ENCODE measurements around the gene LRRC74A.

The LRRC74A gene

DNA sequence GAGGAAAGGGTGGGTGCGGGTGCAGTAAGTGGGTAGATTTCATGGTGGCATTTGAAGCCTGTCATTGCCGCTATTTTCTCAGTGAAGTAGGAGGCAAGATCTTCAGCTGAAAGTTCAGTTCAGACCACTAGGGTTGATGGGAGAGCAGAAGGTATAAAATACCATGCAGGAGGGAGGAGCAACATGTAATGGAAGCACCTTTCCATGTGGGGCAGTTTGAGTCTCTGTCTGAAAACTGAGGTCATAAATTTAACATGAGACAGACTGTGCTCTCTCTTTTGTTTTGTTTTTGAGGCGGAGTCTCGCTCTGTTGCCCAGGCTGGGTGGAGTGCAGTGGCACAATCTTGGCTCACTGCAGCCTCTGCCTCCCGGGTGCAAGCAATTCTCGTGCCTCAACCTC, 22.7 kb downstream of the LRRC74A start:
- DNase-seq (ENCODE audit: low read depth in 2 of 2), result no peak

DNA sequence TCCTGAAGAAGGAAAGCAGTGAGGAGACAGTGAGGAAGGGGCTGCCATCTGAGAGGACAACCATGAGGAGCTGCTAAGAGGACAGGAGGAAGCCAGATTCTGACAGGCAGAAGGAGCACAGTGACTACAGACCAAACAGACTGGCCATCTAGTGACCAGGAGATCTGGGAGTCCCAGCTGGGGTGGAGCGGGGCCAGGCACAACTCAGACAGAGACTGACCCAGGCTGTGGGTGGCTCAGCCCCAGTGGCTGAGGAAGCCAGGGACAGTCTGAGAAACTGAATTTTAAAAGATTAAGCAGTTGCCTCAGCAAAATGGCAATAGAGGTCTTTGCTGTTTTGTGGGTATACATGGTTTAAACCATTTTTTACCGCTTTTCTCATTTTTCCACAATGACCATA, 28.9 kb downstream of the LRRC74A start:
- no peak for DNase-seq (ENCODE audit: low read depth in 2 of 2)

DNA sequence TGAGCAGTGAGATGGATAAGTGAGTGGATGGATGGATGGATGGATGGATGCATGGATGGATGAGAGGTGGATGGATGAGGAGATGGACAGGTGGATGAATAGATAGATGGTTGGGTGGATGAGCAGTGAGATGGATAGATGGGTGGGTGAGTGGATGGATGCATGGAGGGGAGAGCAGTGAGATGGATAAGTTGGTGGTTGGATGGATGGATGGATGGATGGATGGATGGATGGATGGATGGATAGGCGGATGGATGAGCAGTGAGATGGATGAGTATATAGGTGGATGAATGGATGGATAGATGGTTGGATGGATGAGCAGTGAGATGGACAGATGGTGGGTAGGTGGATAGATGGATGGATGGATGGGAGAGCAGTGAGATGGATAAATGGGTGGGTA, 30.6 kb downstream of the LRRC74A start:
- no peak for DNase-seq (ENCODE audit: low read depth in 2 of 2)

DNA sequence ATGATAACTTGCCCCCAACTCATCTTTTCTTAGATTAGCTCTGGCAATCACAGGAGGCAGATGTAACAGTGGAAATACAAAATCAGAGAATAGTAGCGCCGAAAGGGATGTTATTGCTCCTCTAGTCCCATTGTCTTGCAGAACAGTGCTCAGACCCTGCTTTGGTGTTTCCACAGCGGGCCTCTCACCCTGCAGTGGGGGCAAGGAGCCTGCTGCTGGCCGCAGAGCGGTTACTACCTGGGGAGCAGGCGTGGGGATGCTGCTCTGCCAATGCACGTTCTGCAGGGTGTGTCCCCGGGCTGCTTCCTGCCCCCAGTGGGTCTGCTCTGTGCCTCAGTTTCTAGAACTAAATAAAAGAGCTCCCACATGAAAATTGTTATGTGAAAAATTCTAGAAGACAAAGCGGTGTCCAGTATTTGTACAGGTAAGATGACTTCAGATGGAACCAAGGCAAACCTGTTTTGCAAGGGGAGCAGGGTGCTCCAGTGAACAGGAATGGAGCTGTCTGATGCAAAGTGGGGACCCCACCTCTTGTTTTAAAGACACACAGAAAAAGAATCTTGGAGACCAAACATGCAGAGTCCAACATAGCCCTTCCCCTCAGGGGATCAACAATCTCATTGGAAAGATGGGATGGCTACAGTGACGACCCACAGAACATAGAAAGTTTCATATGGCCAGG, 35.5 kb downstream of the LRRC74A start:
- DNase-seq (ENCODE audit: low read depth in 2 of 2), result no peak

DNA sequence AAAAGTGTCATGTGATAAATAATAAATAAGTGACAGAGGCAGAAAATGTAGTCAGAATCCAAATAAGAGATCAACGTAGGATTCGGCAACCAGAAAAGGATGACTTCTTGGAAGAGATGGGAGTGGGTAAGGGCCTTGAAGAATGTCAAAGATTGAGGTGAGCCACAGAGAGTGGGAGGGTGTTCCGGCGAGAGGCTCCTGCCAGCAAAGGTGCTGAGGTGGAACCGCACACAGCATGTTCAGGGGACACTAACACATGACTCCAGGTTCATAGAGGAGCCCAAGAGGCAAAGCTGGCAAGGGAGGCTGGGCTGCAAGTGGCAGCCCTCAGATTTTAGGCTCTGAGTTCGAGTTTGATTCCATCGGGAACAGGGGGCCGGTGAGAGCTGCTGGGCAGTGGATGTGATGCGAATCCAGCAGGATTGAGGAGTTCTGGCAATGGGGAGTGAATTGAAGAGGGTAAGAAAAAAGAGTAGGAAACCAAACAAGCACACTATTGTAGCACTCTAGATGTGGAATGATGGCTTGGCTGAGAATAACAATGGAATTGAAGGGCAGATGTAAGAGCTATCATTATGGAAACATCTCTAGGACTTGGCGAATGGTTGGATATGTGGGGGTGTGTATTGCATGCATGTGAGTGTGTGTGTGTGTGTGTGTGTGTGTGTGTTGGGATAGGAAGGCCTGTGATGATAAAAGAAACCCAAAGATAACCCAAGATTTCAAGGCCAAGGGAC, 36.5 kb downstream of the LRRC74A start:
- no peak for DNase-seq (ENCODE audit: low read depth in 2 of 2)

DNA sequence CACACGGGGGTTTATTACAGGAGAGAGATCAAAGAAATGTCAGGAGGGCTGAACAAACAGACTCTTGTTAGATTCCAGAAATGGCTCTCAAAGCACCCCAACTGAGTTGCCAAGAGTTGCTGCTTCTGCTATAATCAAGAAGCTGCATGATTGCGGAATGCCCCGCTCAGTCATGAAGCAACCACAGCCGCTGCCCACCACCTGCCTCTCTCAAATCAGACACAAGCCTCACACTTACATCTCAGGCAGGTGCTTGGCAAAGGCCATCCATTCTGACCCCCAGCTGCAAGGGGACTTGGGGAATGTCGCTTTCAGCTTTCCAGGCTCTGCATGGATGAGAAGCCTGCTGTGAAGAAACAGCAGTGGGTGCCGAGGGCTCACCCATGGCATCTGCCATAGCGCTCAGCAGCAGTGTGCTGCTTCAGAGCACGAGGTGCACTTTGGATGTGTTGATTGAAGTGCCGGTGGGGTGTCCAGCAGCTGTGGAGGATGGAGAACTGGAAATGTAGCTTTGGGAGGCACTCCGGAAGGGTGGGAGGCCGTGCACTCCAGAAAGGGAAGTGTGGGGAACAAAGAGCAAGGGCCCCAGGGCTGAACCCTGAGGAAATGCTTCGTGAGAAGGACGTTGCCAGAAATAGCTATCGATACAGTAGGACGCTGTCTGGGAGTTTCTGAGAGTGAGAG, 37.7 kb downstream of the LRRC74A start:
- no peak for DNase-seq (ENCODE audit: low read depth in 2 of 2)

DNA sequence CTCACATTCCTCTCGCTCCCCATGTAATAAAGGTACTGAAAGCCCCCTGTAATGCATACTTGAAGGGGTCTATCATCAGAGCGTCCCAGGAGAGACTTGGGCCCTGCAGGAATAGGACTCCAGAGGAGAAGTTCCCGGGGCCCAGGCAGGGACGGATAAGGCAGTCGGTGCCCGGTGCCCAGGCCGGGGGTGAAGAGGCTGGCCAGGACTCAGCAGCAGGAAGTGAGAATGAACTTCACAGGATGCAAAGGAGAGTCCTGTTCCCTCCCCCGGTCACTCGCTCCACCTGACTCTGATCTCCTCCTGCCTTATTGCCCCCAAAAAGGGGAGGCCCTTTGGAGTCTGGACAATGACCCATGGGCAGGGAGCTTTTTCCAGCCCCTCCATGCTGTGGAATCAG, 40.2 kb downstream of the LRRC74A start:
- DNase-seq (ENCODE audit: low read depth in 2 of 2), result no peak

DNA sequence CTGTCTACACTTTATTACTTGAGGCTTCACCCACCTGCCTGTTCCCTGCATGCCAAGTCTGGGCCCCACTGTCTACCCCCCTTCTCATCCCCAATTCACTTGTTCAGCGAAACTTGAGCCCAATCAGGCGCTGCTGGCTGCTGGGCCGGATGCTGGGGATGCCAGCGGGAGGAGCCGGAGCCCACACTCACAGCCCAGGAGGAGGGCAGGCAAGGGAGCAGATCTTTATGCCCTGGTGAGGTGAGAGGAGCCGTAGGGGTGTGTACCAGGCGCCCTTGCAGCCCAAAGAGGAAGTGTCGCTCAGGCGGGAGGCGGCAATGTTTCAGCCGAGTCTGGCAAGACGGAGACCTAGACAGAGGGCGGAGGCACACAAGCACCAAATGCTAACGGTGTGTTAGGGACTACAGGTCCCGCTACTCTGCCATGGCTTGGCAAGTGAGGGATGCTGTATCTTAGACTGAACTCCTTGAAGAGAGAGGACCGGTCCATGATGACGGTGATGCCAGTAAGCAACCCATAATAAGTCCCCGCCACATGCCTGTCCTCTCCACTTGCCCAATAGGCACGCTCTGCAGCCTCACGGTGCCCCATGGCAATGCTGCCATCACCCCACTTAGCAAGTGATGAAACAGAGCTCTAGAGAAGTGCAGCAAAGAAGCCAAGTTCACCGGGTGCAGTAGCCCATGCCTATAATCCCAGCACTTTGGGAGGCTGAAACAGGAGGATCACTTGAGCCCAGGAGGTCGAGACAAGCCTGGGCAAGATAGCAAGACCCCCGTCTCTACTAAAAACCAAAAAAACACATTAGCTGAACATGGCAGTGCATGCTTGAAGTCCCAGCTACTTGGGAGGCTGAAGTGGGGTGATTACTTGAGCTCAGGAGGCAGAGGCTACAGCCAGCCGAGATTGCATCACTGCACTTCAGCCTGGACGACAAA, 41.6 kb downstream of the LRRC74A start:
- DNase-seq (ENCODE audit: low read depth in 2 of 2), result peak in 1 of 2 donors; percentile 27

DNA sequence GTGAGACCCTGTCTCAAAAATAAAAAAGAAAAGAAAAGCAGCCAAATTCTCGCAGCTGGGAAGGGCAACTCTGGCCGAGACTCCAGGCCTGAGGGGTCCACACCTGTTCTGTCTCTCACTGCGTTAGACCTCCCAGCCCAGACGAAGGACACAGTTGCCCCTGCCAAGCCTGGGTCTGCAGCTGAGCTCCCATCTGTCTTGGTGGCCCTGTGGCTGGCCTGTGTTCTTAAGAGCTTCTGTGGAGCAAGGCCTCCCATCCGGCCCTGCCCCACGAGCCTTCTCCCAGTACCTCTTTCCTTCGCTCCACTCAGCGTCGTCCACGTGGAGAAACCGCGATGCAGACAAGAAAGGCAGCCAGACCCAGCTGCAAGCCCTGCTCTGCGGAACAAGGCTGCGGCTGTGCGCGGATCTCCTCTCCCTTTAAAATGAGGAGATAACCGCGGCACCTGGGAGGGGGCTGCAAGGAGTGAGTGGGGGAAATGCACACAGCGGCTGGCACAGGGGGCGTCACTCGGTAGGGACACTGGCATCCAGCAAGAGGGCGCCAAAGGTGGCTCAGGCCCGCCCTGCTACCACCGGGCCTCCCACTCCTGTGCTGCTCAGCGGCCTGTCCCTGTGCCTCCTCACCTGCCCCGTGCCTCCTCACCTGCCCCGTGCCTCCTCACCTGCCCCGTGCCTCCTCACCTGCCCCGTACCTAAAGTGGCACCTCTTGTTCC, 42.4 kb downstream of the LRRC74A start:
- no peak for DNase-seq (ENCODE audit: low read depth in 2 of 2)

DNA sequence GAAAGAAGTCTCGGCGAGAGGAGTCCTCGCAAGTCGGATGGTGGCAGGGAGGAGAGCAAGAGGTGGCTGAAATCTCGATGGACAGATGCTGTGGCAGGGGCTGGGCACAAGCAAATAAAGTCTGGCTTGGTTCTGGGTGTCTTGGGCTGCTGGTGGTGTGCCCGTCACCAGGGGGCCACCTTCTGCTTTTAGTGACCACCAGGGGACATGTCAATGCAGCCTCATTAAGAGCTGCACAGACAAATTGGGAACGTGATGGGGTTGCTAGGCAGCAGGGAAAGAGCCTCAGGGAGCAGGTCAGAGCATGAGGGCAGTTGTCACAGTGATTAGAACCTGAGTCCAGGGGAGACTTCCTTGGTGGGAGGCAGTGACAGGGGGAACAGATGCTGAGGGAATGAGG, 44.0 kb downstream of the LRRC74A start:
- no peak for DNase-seq (ENCODE audit: low read depth in 2 of 2)

DNA sequence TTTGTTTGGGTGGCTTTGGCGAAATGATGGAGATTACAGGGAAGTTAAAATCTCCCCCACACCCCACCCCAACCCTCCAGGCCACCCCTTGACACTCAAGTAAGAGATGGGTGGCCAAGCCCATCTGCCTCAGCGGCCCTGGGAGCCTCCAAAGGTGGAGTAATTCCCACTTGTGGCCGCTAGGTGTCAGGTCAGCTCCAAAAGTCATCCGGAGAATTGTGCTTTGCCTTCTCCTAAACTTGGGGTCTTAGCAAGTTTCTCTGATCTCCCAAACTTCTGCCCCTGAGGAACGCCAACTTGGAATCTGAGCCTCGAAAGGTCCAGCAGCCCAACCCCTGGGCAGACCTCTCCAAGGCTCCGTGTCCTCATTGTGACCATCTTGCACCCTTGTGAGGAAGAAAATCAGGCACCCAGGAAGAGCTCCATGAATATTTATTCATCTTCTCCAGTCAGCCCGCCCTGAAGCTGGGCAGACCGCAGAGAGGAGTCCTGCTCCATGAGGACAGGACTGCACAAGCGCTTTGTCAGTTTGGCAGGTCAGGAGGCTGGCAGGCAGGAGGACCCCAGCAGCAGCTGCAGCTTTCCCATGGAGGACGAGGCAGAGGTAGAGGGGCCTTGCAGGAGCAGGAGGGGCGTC, 46.7 kb downstream of the LRRC74A start:
- DNase-seq (ENCODE audit: low read depth in 2 of 2), result peak; percentile 54 to 68

DNA sequence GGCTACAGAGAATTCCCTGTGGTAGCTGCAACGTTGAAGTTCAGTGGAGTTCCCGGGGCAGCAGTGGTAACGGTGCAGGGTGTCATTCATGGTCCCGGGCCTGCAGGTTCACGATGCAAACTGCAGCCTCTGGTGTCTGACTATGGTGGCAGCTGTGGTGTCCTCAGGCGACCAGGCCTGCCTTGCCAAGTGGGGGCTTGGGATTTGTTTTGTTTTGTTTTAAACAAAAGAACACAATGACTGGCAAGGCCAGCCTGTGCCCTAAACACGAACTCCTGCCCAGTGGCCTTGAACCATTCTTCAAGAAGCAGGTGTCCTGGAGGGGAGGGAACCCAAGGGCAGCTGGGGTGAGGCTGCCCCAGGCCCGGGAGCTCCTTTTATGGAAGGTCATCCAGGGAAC, 48.5 kb downstream of the LRRC74A start:
- no peak for DNase-seq (ENCODE audit: low read depth in 2 of 2)

DNA sequence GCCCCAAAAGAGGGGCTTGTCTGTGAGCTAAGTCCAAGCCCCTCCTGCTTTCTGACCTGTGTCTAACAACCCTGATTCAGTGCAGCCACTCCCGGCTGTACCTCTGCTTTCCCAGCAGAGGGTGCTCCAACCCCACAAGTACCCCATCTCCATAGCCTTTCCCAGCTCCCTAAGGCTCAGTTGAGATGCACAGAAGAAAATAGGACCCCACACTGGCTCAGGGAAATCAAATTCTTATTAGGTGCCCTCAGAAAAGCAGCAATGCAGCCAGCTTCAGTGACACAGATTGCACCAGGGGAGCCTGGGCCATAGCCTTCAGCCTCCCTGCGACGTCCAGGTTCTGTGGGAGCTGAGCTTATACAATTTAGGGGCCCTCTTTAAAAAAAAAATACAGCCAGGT, 49.9 kb downstream of the LRRC74A start:
- DNase-seq (ENCODE audit: low read depth in 2 of 2), result peak; percentile 30 to 34

DNA sequence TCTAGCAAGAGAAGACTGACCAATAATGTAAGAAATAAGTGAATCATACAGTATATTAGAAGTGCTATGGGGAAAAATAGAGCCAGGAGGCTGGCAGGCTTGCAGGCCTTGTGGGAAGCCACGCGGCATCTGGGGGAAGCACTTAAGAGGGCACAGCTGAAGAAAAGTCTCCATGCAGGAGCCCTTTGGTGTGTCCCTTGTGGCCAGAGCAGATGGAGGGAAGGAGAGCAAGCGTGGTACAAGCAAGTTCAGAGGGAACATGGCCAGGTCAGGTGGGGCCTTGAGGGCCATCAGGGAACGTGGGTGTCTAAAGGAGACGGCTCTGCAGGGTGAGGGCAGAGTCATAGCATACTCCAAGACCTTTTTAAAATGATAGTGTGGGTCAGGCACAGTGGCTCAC, 51.7 kb downstream of the LRRC74A start:
- DNase-seq (ENCODE audit: low read depth in 2 of 2), result no peak

DNA sequence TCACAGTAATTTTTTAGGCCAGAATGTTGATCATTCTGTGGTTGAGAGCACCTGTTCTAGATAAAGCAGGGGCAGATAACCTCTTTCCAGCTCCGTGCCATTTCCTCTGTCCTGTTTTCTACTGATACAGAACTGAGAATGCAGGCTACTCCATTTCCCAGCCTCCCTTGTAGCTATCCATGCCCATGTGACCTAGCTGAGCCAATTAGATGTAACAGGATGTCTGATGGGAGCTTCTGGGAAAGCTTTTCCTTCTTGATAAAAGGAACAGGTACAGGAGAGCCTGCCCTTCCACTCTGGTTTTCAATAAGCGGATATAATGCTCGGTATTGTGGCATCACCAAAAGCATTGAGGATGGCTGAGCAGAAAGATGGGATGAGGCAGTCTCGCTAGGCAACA, 54.2 kb downstream of the LRRC74A start:
- DNase-seq (ENCODE audit: low read depth in 2 of 2), result no peak

DNA sequence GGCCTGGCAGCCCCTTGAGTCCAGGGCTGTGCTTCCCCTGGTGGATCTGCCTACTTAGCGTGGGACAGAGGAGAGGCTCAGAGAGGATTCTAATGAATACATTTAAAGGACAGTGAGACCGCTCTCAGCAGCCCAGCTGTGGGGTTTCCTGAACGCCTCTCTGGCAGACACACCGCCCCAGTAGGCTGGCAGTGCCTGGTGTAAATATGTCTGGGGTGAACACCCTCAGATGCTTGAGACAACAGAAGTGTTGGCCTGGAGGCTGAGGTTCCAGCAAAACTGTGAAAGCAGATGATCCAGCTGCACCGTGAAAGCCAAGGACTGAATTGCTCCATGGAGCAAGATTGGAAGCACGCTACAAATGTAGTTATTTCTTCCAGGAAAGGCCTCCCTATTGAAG, 55.1 kb downstream of the LRRC74A start:
- DNase-seq (ENCODE audit: low read depth in 2 of 2), result no peak

DNA sequence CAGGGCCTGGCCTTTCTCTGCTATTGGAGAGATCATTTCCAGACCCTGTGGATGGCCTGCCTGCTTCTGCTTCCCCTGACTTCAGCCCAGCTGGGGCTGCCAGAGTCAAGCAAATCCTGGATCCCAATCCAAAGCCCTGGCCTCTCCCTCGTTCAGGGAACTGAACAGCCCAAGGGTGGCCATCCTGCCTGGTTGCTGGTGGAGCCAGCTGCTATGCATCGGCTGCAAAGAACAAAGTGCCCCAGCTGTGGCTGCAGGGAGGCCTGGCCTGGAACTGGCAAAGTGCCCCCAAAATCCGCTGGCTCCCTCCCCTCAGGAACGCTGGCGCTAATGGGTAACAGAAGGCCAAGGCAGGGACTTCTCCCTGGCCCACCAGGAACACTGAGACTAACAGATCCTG, 56.4 kb downstream of the LRRC74A start:
- DNase-seq (ENCODE audit: low read depth in 2 of 2), result no peak

DNA sequence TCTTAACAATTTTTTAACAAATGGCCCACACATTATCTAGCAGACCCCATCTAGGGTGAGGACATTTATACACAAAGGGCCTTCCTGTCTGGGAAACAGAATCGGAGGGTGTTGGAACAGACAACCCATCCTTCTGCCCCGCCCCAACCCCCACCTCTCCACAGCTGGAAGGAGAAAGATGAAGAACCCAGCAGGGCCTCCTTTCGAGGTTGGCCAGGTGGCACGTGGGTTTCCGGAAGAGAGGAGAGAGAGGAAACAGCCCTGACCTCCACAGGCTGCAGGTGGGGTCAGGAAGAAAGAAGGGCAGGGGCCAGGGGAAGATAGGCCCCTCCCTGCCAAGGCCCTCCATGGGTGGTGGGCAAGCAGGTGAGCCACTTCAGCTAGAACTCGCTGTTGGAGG, 57.2 kb downstream of the LRRC74A start:
- DNase-seq (ENCODE audit: low read depth in 2 of 2), result no peak

DNA sequence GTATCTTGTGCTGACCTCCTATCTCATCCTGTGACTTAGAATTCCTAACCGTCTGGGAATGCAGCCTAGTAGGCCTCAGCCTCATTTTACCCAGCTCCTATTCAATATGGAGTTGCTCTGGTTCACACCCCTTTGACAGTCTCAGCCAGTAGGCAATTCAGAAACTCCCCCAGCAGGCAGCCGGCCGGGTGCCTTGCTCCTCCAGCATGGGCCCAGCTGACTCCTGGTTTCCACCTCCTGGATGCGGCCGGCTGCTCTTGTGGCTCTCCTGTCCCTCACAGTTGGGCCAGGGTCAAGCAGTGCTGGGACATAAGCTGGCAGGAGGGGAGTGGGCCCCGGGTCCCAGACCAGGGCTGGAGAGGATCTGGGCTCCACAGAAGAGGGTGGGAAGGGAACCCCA, 58.2 kb downstream of the LRRC74A start:
- no peak for DNase-seq (ENCODE audit: low read depth in 2 of 2)

DNA sequence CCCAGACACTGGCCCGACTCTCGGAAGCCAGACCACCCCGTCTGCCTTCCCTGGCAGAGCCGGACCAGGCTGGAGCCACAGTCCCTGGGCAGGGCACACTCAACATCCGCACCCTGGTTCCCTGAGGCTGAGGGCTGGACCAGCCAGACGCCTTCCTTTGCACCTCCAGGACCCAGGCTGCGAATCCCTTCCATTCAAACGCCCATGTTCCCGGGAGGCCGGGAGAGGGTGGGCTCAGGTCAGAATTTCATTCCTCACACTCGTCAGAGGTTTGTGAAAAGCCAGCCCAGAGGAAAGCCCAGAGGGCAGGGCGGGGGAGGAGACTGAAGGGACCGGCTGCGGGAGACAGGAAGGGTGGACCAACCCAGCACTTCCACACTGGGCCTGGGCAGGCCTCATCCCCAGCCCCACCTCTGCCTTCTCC, 58.7 kb downstream of the LRRC74A start:
- DNase-seq (ENCODE audit: low read depth in 2 of 2), result no peak

DNA sequence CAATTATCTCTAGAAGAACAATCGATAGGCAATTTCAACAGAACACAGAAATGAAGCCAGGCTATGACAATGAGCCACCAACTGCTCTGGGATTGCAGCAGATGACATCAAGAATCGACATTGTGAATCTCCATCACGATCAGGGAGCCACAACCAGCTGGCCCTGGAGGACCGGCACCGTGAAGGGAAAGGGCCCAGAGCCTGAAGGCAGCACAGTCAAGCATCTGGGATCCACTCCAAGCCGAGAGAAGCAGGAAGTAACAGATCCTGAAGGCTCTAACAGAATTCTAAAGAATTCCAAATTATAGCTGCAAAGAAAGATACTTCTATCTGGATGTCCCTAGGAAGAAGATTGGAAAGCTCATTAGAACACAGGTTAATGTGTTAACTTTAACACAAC, 61.0 kb downstream of the LRRC74A start:
- DNase-seq (ENCODE audit: low read depth in 2 of 2), result no peak

Measured in stimulated activated CD4-positive, alpha-beta T cell treated with anti-CD3 and anti-CD28 coated beads, Interleukin-1b, Interleukin-23, amount 100 ng/mL, for 4 hours (primary cell).